SK-N-SH treated with all-trans-retinoic acid at 6 μM for 48 hours (cell line): ENCODE data around the gene MBD3L3.
"Not testable (repeated sequence)": the region's sequence is repeated elsewhere in the genome, so short reads cannot be mapped to it uniquely, and the experiment has no call there.

Source experiments
- ARNTL ChIP-seq: fragments of 450-650 bp; formaldehyde crosslinking; IDR thresholded peaks from 2 replicates; pipeline ENCODE4 v1.5.0; 2020; ENCODE audit warnings: low read depth, mild to moderate bottlenecking, moderate library complexity, borderline replicate concordance
- CSDC2 ChIP-seq: fragments of 250-450 bp; sonication (Bioruptor Pico); IDR thresholded peaks from 2 replicates; pipeline ENCODE4 v1.5.0; 2020; ENCODE audit warnings: mild to moderate bottlenecking, moderate library complexity
- ESRRG ChIP-seq: fragments of 250-450 bp; sonication (Bioruptor Pico); IDR thresholded peaks from 2 replicates; pipeline ENCODE4 v1.6.1; 2021; ENCODE audit warnings: mild to moderate bottlenecking
- TCF4 ChIP-seq: fragments of 250-450 bp; sonication (Bioruptor Pico); IDR thresholded peaks from 2 replicates; pipeline ENCODE4 v1.8.0; 2021; ENCODE audit warnings: mild to moderate bottlenecking, moderate library complexity, borderline replicate concordance
- TOX ChIP-seq: fragments of 250-450 bp; sonication (Bioruptor Pico); IDR thresholded peaks from 2 replicates; pipeline ENCODE4 v1.8.0; 2021; ENCODE audit warnings: mild to moderate bottlenecking, moderate library complexity, borderline replicate concordance
- TSHZ2 ChIP-seq: fragments of 250-450 bp; sonication (Bioruptor Pico); IDR thresholded peaks from 2 replicates; pipeline ENCODE4 v1.5.0; 2020; ENCODE audit warnings: mild to moderate bottlenecking, moderate library complexity
- ZC3H10 ChIP-seq: fragments of 250-450 bp; sonication (Bioruptor Pico); IDR thresholded peaks from 2 replicates; pipeline ENCODE4 v1.5.1; 2021; ENCODE audit warnings: mild to moderate bottlenecking, moderate library complexity
- ZFP3 ChIP-seq: fragments of 250-450 bp; sonication (Bioruptor Pico); IDR thresholded peaks from 2 replicates; pipeline ENCODE4 v1.5.0; 2020; ENCODE audit warnings: mild to moderate bottlenecking, moderate library complexity
- ZFP30 ChIP-seq: fragments of 450-650 bp; formaldehyde crosslinking; IDR thresholded peaks from 2 replicates; pipeline ENCODE4 v1.5.0; 2022; ENCODE audit warnings: mild to moderate bottlenecking, moderate library complexity
- TF ChIP-seq, protein P1 (sequence below): fragments of 250-450 bp; sonication (Bioruptor Pico); IDR thresholded peaks from 2 replicates; pipeline ENCODE4 v1.8.0; 2021; ENCODE audit warnings: low read depth, mild to moderate bottlenecking, moderate library complexity, borderline replicate concordance
- TF ChIP-seq, protein P2 (sequence below): fragments of 250-450 bp; sonication (Bioruptor Pico); IDR thresholded peaks from 2 replicates; pipeline ENCODE4 v1.8.0; 2020; ENCODE audit warnings: mild to moderate bottlenecking, moderate library complexity, borderline replicate concordance
- TF ChIP-seq, protein P3 (sequence below): fragments of 250-450 bp; sonication (Bioruptor Pico); IDR thresholded peaks from 2 replicates; pipeline ENCODE4 v1.5.1; 2020; ENCODE audit warnings: low read depth, mild to moderate bottlenecking, moderate library complexity

- TF ChIP-seq, protein P1, sequence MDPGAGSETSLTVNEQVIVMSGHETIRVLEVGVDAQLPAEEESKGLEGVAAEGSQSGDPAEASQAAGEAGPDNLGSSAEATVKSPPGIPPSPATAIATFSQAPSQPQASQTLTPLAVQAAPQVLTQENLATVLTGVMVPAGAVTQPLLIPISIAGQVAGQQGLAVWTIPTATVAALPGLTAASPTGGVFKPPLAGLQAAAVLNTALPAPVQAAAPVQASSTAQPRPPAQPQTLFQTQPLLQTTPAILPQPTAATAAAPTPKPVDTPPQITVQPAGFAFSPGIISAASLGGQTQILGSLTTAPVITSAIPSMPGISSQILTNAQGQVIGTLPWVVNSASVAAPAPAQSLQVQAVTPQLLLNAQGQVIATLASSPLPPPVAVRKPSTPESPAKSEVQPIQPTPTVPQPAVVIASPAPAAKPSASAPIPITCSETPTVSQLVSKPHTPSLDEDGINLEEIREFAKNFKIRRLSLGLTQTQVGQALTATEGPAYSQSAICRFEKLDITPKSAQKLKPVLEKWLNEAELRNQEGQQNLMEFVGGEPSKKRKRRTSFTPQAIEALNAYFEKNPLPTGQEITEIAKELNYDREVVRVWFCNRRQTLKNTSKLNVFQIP (CRISPR knock-in tag): not testable (repeated sequence)
- not testable (repeated sequence) for TF ChIP-seq TOX (CRISPR knock-in tag); ZC3H10 (CRISPR knock-in tag); TSHZ2 (CRISPR knock-in tag); ZFP3 (CRISPR knock-in tag); ZFP30 (CRISPR knock-in tag); ESRRG; CSDC2 (CRISPR knock-in tag); ARNTL (CRISPR knock-in tag); TCF4 (CRISPR knock-in tag)
- TF ChIP-seq, protein P2, sequence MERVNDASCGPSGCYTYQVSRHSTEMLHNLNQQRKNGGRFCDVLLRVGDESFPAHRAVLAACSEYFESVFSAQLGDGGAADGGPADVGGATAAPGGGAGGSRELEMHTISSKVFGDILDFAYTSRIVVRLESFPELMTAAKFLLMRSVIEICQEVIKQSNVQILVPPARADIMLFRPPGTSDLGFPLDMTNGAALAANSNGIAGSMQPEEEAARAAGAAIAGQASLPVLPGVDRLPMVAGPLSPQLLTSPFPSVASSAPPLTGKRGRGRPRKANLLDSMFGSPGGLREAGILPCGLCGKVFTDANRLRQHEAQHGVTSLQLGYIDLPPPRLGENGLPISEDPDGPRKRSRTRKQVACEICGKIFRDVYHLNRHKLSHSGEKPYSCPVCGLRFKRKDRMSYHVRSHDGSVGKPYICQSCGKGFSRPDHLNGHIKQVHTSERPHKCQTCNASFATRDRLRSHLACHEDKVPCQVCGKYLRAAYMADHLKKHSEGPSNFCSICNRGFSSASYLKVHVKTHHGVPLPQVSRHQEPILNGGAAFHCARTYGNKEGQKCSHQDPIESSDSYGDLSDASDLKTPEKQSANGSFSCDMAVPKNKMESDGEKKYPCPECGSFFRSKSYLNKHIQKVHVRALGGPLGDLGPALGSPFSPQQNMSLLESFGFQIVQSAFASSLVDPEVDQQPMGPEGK (CRISPR knock-in tag): not testable (repeated sequence)
- TF ChIP-seq, protein P3, sequence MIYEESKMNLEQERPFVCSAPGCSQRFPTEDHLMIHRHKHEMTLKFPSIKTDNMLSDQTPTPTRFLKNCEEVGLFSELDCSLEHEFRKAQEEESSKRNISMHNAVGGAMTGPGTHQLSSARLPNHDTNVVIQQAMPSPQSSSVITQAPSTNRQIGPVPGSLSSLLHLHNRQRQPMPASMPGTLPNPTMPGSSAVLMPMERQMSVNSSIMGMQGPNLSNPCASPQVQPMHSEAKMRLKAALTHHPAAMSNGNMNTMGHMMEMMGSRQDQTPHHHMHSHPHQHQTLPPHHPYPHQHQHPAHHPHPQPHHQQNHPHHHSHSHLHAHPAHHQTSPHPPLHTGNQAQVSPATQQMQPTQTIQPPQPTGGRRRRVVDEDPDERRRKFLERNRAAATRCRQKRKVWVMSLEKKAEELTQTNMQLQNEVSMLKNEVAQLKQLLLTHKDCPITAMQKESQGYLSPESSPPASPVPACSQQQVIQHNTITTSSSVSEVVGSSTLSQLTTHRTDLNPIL: not testable (repeated sequence)
Measured at GRCh38 chr19:7056371-7056770, 2.1 kb downstream of the MBD3L3 start.
